Measurements from ENCODE around the gene PRKN.

GRCh38 chr6:161971043-161971442, 756.5 kb downstream of the PRKN start:
- TF ChIP-seq POLR2A (IDR thresholded peaks at IDR 0.05) (no peak), CTCF (IDR thresholded peaks at IDR 0.05) (no peak)

All from tibial nerve (tissue), 3 donors.